Muscle of leg (tissue), 11 donors: ENCODE measurements around the gene PSME3IP1. TPM values are rescaled to one million over a fixed set of nuclear protein-coding genes. Genes with fewer than 3 reads are reported as not detected.

Source experiments
- DNase-seq: peaks from one replicate; pipeline ENCODE4 v3.0.0; 2013
- H3K27ac ChIP-seq: one replicate; pipeline ENCODE4 v1.5.1; 2013; ENCODE audit warnings: mild to moderate bottlenecking, low read length, control low read depth
- H3K27me3 ChIP-seq: one replicate; pipeline ENCODE4 v1.6.1; 2013; ENCODE audit warnings: low read length; ENCODE audit not compliant: control insufficient read depth, insufficient read depth
- H3K36me3 ChIP-seq: one replicate; pipeline ENCODE4 v1.6.1; 2013; ENCODE audit warnings: low read length; ENCODE audit not compliant: control insufficient read depth, insufficient read depth
- H3K4me1 ChIP-seq: one replicate; pipeline ENCODE4 v1.6.1; 2013; ENCODE audit warnings: low read length; ENCODE audit not compliant: control insufficient read depth, insufficient read depth
- H3K4me3 ChIP-seq: one replicate; pipeline ENCODE4 v1.5.1; 2013; ENCODE audit warnings: low read length, control low read depth
- H3K9me3 ChIP-seq: replicated peaks from 2 replicates; pipeline ENCODE4 v1.6.1; 2013; ENCODE audit warnings: low read depth, low read length; ENCODE audit not compliant: control insufficient read depth
- whole genome bisulfite sequencing: methylation state at CpG from one replicate; pipeline ENCODE4 v1.1.5; 2013; ENCODE audit warnings: missing lambda C conversion rate; ENCODE audit not compliant: insufficient coverage; 5-methylcytosine and 5-hydroxymethylcytosine counted together
- polyA plus RNA-seq, 8 donors: library from polyadenylated mRNA; unstranded; fragments of 120-200 nt; gene quantifications; one replicate each; pipeline versions ENCODE4 v1.2.1 to v1.2.3, GENCODE V29; 2013; ENCODE audit warnings: inconsistent platforms in 1 of 8, low replicate concordance in 1 of 8; ENCODE audit not compliant: insufficient read length in 8 of 8, insufficient read depth in 1 of 8
- total RNA-seq: library from RNA; stranded (reverse); fragments of 120-200 nt; gene quantifications from one replicate; pipeline ENCODE4 v1.2.4, GENCODE V29; 2013

The PSME3IP1 gene
- total and polyA plus RNA-seq, 9 donors = 40.9 to 64.2 (median 56.4) TPM

DNA sequence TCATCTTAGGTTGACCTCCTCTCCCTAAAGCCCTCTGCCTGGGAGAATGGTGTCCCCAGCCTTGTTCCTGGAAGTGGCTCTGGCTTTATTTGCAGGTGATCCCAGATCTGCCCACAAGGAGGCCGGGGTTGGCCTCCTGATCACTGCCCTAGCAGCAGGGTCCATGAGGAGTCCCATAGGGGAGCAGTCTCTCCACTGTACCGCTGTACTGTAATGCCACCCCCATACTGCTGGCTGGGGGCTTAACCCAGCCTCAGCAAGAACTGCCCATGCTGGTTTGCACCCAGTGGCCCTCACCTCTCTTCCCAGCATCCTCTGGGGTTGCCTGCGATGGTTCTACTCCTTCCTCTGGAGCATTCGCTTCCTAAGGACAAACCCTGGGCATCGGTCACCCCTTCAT, 39.1 kb downstream of the PSME3IP1 start:
- H3K36me3 ChIP-seq = peaks cover 15% of the 10 kb centered on the region
- H3K27me3 ChIP-seq = no peaks in the 10 kb centered on the region
- H3K27ac ChIP-seq = peak overlapping the region; percentile 86
- H3K4me1 ChIP-seq = peaks cover 45% of the 10 kb centered on the region
- WGBS = 100% methylated on average over 4 of the region's 5 CpGs
- no peaks in the 10 kb centered on the region for H3K9me3 ChIP-seq
- no peak overlapping the region for H3K4me3 ChIP-seq
- DNase-seq = no peak

DNA sequence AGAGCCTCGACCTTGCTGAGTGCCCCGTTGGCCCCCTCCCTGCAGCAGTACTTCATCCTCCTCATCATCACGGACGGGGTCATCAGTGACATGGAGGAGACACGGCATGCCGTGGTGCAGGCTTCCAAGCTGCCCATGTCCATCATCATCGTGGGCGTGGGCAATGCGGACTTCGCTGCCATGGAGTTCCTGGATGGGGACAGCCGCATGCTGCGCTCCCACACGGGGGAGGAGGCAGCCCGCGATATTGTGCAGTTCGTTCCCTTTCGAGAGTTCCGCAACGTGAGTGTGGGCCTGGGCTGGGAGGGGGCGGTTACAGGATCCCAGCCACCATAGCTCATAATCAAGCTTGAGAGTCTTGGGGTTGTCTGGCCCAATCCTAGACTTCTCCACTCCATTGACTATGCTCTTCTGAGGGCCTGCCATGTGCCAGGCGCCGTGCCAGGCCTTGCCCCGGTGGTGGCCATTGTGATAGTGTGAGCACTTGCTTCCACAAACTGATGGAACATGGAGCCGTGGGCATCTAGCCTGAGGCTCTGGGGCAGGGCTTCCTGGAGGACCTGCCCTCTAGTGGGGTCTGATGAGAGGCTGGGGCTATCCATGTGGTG, 39.7 kb downstream of the PSME3IP1 start:
- Histone ChIP-seq H3K27ac (peak overlapping the region; percentile 86), H3K27me3 (no peaks in the 10 kb centered on the region)
- WGBS = 87% methylated on average over 19 of the region's 24 CpGs

DNA sequence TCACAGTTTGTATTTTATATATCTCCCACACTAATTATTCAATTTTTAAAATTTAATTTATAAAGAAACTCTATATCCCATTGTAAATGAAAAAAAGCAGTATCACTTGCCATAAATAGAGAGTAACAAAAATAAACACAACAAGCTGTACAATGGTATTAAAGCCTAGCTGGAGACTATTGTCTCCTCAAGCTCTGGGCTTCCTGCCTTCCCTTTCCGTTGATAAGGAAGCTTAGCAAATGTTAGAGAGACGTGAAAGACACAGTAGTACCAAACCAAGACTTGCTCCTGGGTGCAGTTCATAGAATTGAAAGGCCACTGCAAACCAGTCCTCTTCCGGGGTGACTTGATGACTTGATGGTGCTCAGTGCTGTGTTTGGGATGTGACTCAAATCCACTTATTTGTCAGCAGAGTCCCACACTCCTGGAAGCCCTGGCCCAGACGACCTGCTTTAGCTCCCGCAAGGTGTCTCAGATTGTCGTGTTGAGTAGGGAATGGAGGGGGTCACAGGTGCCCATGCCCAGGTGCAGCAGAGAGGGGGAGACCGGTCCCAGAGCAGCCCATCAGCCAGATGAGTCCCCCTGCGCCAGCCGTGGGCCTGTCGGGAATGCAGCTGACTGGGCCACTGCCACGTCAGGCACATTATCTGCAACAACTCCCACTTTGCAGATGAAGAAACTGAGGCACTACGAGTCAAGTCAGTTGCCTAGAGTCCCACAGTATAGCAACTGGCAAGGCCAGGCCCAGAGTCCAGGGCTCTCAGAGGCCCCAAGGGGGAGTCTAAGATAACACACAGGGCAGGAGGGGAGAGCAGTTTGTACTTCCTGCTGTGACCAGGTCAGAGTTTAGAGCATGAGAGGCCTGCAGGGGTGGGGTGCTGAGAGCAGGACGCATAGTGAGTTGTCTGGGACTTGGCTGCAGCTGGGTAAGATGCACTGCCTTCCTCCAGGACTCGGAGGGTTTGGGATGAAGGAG, 40.5 kb downstream of the PSME3IP1 start:
- Histone ChIP-seq H3K4me3 (no peak overlapping the region), H3K9me3 (no peaks in the 10 kb centered on the region), H3K36me3 (peaks cover 9% of the 10 kb centered on the region), H3K27me3 (no peaks in the 10 kb centered on the region), H3K4me1 (peaks cover 50% of the 10 kb centered on the region), H3K27ac (peak overlapping the region; percentile 49)
- no peak for DNase-seq
- 79% methylated on average over 9 of the region's 14 CpGs for WGBS

More for the DNA sequence above, 39.7 kb downstream of the PSME3IP1 start:
- Histone ChIP-seq H3K9me3 (no peaks in the 10 kb centered on the region), H3K4me3 (no peak overlapping the region), H3K4me1 (peaks cover 46% of the 10 kb centered on the region), H3K36me3 (peaks cover 13% of the 10 kb centered on the region)
- no peak for DNase-seq

DNA sequence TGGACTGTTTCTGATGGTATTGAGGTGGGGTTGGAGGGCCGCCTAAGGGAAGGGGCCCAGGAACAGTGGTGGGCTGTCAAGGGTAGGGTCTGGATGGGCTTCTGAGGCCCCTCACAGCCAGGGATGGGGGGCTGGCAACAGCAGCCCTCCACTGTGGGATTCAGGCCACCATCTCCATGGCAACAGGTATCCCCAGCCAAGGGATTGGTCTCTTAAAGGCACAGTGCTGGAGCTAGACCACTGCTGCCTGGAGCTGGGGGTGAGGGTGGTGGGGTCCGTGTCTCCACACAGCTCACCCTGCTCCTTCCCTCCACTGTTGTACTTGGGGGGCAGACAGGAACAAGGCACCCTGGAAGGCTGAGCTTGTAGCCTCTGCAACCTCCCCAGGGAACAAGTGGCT, 41.8 kb downstream of the PSME3IP1 start:
- H3K9me3 ChIP-seq = no peaks in the 10 kb centered on the region
- DNase-seq = no peak
- H3K4me1 ChIP-seq = peaks cover 54% of the 10 kb centered on the region
- H3K27me3 ChIP-seq = no peaks in the 10 kb centered on the region
- H3K4me3 ChIP-seq = no peak overlapping the region
- peaks cover 3% of the 10 kb centered on the region for H3K36me3 ChIP-seq
- WGBS = 86% methylated on average over 1 of the region's 2 CpGs
- H3K27ac ChIP-seq = peak overlapping the region; percentile 49

DNA sequence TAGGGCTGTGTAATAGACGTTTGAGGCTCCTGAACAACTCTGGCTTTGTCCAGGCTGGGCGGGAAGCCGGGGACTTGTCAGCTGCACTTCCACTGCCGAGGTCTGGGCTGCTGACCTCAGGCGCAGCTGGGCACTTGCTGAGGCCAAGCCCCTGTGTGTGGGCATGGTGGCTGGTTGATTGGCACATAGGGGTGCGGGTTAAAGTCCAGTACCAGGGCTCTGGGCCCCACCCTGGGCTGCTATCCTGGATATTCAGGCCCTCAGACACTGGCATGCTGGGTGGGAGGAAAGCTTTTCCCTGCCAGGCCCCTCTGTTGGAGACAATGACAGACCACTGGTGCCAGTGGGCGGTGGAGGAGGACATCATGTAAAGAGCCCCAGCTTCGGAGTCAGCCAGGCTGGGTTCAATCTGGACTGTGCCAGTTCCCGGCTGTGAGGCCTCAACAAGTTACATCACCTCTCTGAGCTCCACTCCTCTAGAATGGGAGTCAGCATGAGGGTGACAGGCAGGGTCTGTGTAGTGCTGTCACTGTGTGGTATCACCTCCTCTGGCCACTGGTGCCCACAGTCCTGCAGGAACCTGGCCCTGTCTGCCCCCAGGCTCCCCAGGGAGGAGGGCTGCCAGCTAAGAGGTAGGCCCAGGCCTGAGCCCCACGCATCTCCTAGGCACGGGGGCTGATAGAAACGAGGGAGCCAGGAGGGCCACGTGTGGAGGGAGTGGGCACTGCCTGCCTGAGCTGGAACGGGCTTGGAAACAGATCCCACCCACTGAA, 42.5 kb downstream of the PSME3IP1 start:
- Histone ChIP-seq H3K27ac (no peak overlapping the region), H3K4me1 (peaks cover 47% of the 10 kb centered on the region), H3K4me3 (no peak overlapping the region), H3K27me3 (no peaks in the 10 kb centered on the region), H3K9me3 (no peaks in the 10 kb centered on the region), H3K36me3 (no peaks in the 10 kb centered on the region)
- DNase-seq = no peak
- 74% methylated on average over 12 of the region's 14 CpGs for WGBS

DNA sequence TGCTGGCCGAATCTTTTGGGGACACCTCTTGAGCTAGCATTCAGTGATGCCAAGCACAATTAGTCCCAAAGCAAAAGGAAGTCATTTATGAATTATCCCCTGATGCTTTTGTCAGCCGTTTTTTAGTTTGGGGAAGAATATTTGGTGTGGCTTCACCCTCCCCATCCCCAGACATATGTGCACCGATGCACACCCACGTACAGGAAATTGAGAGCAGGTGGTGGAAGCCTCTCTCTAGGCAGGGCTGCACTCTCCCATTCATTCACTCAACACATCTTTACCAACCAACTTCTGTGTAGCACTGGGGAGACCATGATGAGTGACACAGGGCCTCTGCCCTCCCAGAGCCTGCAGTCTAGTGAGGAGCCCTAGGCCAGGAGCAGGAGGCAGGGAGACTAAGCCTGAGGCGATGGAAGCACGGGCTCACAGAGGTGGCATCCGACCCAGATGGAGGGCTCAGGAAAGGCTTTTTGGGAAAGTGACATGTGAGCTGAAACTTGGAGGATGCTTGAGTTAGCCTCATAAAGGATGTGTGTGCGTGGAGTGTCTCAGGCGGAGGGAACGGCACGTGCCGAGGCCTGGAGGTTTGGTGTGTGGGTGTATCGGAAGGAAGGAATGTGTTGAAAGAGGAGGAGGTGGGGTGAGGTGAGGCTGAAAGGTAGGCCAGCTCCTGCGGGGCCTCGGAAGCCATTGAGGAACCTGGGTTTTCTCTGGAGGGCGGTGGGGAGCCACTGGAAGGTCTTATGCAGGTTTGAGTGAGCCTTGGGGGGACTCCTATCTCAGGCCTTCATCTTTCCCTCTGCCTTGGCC, 43.8 kb downstream of the PSME3IP1 start:
- WGBS = 64% methylated on average over 12 of the region's 16 CpGs
- H3K27ac ChIP-seq = peak overlapping the region; percentile 7

DNA sequence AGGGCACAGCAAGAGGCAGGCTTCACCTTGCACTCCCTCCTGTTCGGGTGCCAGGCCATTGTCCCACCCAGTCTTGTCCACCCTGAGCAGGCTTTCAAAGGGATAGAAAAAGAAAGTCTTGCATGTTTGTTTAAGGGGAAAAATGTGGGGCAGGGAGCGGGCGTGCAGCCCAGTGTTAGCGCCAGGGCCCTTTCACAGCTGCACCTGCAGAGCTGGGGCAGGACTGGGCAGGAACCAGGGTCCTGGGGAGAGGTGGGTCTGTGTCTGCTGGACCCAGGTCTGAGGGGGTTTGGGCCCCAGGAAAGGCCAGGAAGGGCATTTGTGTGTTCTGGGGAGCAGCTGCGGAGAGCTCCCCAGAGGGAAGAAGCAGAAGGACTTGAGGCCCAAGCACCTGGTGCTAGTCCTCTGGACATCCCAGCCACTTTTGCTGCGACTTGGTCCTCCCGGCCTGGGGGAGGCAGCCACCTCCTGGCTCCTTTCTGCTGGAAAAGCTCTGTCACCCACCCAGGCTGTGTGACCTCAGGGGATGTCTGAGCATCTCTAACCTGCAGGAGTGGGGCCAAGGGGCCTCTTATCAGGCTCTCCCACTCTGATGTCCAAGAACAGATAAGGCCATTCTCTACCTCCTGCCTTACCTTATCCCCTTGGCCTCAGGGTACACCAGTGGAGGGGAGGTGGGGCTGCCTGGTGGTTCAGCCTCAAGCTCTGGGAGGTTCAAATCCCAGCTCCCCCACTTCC, 44.7 kb downstream of the PSME3IP1 start:
- Histone ChIP-seq H3K4me1 (peaks cover 28% of the 10 kb centered on the region), H3K4me3 (no peak overlapping the region), H3K27me3 (no peaks in the 10 kb centered on the region), H3K36me3 (peaks cover 4% of the 10 kb centered on the region), H3K27ac (no peak overlapping the region), H3K9me3 (no peaks in the 10 kb centered on the region)
- 81% methylated on average over 7 of the region's 7 CpGs for WGBS
- no peak for DNase-seq

More for the DNA sequence above, 43.8 kb downstream of the PSME3IP1 start:
- Histone ChIP-seq H3K27me3 (no peaks in the 10 kb centered on the region), H3K9me3 (no peaks in the 10 kb centered on the region), H3K36me3 (peaks cover 4% of the 10 kb centered on the region), H3K4me1 (peaks cover 37% of the 10 kb centered on the region), H3K4me3 (no peak overlapping the region)
- DNase-seq = no peak

DNA sequence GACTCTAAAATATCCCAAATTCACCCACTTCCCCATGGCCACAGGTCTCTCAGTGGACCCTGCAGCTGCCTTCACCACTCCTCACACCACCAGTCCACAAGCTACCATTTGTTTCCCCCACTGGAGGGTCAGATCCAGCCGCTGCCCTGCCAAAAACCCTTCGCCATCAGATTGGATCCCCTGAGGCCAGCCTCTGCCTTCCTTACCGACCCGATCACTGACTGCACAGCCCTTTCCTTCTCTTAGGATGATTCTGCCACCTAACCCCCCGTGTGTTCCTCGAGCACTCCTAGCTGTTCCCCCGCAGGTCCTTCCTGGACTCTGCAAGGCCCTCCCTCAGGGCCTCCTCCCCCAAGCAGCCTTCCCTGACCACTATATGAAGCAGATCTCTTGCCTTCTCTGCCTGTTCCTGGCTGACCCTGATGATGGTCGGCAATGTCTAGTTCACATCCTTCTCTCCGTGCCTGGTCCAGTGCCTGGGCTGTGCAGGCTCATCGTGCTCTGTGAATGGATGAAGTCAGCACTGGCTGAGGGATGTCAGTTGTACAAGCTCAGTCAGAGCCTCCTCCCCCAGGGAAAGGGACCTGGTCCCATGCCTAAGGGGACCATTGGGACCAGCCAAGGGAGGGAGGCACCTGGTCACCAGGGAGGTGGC, 47.4 kb downstream of the PSME3IP1 start:
- WGBS = 71% methylated on average over 9 of the region's 10 CpGs
- peaks cover 13% of the 10 kb centered on the region for H3K4me1 ChIP-seq
- no peaks in the 10 kb centered on the region for H3K27me3 ChIP-seq
- H3K27ac ChIP-seq = no peak overlapping the region
- peaks cover 4% of the 10 kb centered on the region for H3K36me3 ChIP-seq
- no peak for DNase-seq
- no peak overlapping the region for H3K4me3 ChIP-seq
- H3K9me3 ChIP-seq = no peaks in the 10 kb centered on the region
